ENCODE data around the gene WWOX.

WWOX gene

GRCh38 chr16:78813661-78814311, 714.3 kb downstream of the WWOX start:
- Histone ChIP-seq H3K27me3 (ENCODE audit: insufficient read depth, low read length, poor library complexity) (no peaks in the 10 kb centered on the region), H3K4me2 (ENCODE audit: insufficient read depth, low read length) (no peak overlapping the region), H3K36me3 (ENCODE audit: insufficient read depth, low read length) (no peaks in the 10 kb centered on the region), H3K27ac (ENCODE audit: low read length) (no peak overlapping the region), H2AFZ (ENCODE audit: low read depth, low read length) (no peak overlapping the region), H4K20me1 (ENCODE audit: insufficient read depth, low read length) (no peaks in the 10 kb centered on the region), H3K9me3 (ENCODE audit: insufficient read depth, low read length, severe bottlenecking) (no peaks in the 10 kb centered on the region), H3K4me3 (ENCODE audit: low read depth in 1 of 2, low read length in 2 of 2) (no peak overlapping the region), H3K4me1 (ENCODE audit: insufficient read depth, low read length) (no peaks in the 10 kb centered on the region), H3K79me2 (ENCODE audit: insufficient read depth, low read length) (no peaks in the 10 kb centered on the region), H3K9ac (ENCODE audit: low read depth, low read length) (no peak overlapping the region)
- TF ChIP-seq EZH2 (IDR thresholded peaks at IDR 0.05; ENCODE audit: borderline replicate concordance, low read depth, low read length, severe bottlenecking), result no peak
- TF ChIP-seq CTCF (IDR thresholded peaks at IDR 0.05; ENCODE audit: borderline replicate concordance, extremely low read depth, low read length, poor library complexity, severe bottlenecking), result no peak
- ATAC-seq (ENCODE audit: insufficient read depth, low read depth), result no peak
- no peak for DNase-seq

- Histone ChIP-seq H3K27me3 (ENCODE audit: insufficient read depth, low read length, poor library complexity) (no peaks in the 10 kb centered on the region), H3K36me3 (ENCODE audit: insufficient read depth, low read length) (no peaks in the 10 kb centered on the region), H3K4me2 (ENCODE audit: insufficient read depth, low read length) (no peak overlapping the region), H3K9ac (ENCODE audit: low read depth, low read length) (no peak overlapping the region), H3K27ac (ENCODE audit: low read length) (no peak overlapping the region), H3K79me2 (ENCODE audit: insufficient read depth, low read length) (no peaks in the 10 kb centered on the region), H3K4me1 (ENCODE audit: insufficient read depth, low read length) (no peaks in the 10 kb centered on the region), H3K9me3 (ENCODE audit: insufficient read depth, low read length, severe bottlenecking) (no peaks in the 10 kb centered on the region), H3K4me3 (ENCODE audit: low read depth in 1 of 2, low read length in 2 of 2) (no peak overlapping the region), H2AFZ (ENCODE audit: low read depth, low read length) (no peak overlapping the region), H4K20me1 (ENCODE audit: insufficient read depth, low read length) (no peaks in the 10 kb centered on the region)
- TF ChIP-seq CTCF (IDR thresholded peaks at IDR 0.05; ENCODE audit: borderline replicate concordance, extremely low read depth, low read length, poor library complexity, severe bottlenecking), result no peak
- TF ChIP-seq EZH2 (IDR thresholded peaks at IDR 0.05; ENCODE audit: borderline replicate concordance, low read depth, low read length, severe bottlenecking), result no peak
- DNase-seq, result no peak
- no peak for ATAC-seq (ENCODE audit: insufficient read depth, low read depth)
Observed at GRCh38 chr16:78815713-78816112, 716.3 kb downstream of the WWOX start.

- DNase-seq, result no peak
- TF ChIP-seq EZH2 (IDR thresholded peaks at IDR 0.05; ENCODE audit: borderline replicate concordance, low read depth, low read length, severe bottlenecking) (no peak), CTCF (IDR thresholded peaks at IDR 0.05; ENCODE audit: borderline replicate concordance, extremely low read depth, low read length, poor library complexity, severe bottlenecking) (no peak)
- H3K4me2 ChIP-seq (ENCODE audit: insufficient read depth, low read length), result no peak overlapping the region
- H3K9ac ChIP-seq (ENCODE audit: low read depth, low read length), result no peak overlapping the region
- H3K4me3 ChIP-seq (ENCODE audit: low read depth in 1 of 2, low read length in 2 of 2), result no peak overlapping the region
- no peaks in the 10 kb centered on the region for H3K79me2 ChIP-seq (ENCODE audit: insufficient read depth, low read length)
- H3K4me1 ChIP-seq (ENCODE audit: insufficient read depth, low read length), result no peaks in the 10 kb centered on the region
- no peak for ATAC-seq (ENCODE audit: insufficient read depth, low read depth)
- H3K27ac ChIP-seq (ENCODE audit: low read length), result no peak overlapping the region
- H4K20me1 ChIP-seq (ENCODE audit: insufficient read depth, low read length), result no peaks in the 10 kb centered on the region
- no peaks in the 10 kb centered on the region for H3K36me3 ChIP-seq (ENCODE audit: insufficient read depth, low read length)
- no peaks in the 10 kb centered on the region for H3K27me3 ChIP-seq (ENCODE audit: insufficient read depth, low read length, poor library complexity)
- H3K9me3 ChIP-seq (ENCODE audit: insufficient read depth, low read length, severe bottlenecking), result no peaks in the 10 kb centered on the region
- H2AFZ ChIP-seq (ENCODE audit: low read depth, low read length), result no peak overlapping the region
Observed at GRCh38 chr16:78816499-78817195, 717.2 kb downstream of the WWOX start.
